Fibroblast of skin of left biceps (primary cell): Measurements from ENCODE around the gene KCNIP3.
"Not testable (repeated sequence)": the region's sequence is repeated elsewhere in the genome, so short reads cannot be mapped to it uniquely, and the experiment has no call there.

ENCODE experiments used
- DNase-seq, 2 experiments: peaks; one replicate each; pipeline ENCODE4 v3.0.0-alpha.2; 2013; ENCODE audit warnings: low read depth in 2 of 2

KCNIP3 gene

DNA sequence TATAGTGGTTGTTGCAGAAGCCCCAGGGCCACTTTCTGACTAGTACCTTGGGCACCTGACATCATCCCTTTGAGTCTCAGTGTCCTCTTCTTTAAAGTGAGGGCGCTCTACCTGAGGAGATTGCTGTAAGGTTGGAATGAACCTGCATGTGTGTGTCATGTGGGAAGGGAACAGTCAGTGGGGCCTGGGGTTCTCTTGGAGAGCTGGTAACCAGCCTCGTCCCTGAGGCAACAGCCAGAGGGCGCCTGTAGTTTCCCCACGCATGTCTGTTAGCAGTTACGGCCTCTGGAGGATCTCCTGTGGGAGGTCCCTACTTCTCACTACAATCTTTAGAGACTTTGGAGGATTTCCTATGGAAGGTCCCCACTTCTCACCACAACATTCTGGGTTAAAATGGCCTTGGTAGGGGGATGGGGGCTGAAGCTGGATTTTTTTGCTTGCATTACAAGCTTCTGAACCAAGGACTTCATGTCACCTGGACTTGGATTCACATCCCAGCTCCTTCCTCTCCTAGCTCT is 106.1 kb downstream of the KCNIP3 start:
- DNase-seq: not testable (repeated sequence)

DNA sequence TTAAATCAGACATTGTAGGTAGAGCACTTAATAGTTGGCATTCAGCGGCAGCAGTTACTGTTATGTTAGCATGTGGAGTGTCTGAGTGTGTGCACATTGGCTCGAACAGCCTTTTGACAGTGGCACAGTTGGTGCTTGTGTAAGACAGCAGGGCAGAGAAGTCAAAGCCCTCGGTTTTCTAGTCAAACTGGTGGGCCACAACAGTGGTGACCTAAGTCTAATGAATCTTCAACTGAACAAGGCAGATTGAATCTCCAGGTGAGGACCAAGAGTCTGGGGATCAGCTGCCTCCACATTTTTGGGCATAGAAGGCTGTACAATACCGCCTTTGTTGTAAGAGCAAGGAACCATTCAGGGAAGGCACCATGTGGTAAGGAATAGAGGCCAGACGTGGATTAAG is 106.7 kb downstream of the KCNIP3 start:
- DNase-seq: not testable (repeated sequence)

DNA sequence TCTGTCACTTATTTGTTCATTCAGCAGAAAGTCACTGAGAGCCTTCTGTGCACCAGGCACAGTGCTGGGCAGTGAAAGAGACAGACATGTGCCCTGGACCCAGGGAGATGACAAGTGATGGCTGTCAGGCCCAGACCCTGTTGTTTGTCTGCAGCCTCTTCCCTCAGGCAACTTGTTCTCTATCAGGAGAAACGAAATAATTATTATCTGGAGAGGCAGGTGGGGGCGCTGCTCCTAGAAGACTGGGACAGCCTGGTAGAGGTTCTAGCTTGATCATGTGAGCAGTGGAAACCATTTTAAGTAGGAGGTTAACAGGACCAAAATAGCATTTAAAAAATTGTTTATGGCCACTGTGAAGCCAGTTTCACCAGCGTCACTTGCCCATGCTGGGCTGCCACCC is 107.5 kb downstream of the KCNIP3 start:
- DNase-seq: not testable (repeated sequence)

DNA sequence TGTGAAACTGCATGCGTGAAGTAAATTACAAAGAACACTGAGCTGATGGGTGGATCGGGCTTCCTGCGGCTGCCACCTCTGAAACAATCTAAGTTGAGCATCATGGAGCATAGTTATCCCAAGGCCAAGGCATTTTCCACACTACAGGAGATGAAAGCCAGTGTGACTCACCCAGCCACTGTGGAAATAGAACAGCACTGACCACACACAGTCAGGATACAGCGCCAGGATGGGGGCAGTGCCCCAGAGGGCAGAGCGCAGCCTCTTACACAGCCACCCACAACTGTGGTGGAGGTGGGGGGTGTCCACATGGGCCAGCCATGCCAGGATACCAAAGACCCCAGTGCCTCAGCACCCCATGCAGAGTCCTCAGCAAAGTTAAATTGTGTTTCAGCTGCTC is 114.1 kb downstream of the KCNIP3 start:
- not testable (repeated sequence) for DNase-seq

DNA sequence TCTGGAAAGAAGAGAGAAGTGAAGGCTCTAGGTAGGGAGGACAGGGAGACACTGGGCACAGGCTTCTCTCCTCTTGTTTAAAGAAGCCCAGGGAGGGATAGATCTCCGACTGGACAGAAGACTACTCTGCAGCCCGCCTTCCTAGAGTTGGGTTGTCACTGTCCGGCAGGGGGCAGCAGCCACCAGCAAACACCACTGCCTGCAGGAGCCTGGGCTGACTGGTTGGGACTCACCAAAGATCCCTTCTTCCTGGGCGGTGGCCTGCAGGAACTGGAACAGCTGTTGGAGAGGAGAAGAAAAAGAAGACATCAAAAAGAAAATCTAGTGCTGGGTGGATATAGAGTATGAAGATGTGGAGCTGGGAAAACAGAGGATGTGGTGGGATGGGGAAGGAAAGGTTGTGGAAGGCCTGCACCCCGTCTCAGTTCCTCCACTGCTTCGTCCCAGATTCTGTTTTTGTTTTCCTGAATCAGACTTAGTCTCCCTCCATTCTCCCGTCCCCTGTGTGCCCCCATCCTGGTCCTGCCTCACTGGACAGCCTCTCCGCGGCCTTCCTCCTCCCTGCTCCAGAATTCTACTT is 117.0 kb downstream of the KCNIP3 start:
- peak; percentile 33 for DNase-seq

DNA sequence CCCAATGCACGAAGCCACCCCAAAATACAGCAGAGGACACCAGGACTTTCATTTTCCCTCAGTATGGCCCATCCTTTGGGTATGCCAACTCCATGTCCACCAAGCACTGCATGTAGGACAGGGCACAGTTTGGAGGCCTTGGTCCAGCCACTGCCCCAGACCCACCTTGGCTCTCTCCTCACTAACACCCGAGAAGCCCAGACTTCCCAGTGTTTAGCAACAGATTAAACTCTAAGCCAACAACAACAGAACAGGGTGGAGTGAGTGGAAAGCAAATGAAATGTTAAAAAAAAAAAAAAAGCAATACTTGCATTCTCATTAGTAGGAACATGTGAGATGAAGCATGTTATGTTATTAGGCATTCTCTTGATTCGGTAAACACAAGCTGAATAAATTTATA is 118.0 kb downstream of the KCNIP3 start:
- DNase-seq: not testable (repeated sequence)

DNA sequence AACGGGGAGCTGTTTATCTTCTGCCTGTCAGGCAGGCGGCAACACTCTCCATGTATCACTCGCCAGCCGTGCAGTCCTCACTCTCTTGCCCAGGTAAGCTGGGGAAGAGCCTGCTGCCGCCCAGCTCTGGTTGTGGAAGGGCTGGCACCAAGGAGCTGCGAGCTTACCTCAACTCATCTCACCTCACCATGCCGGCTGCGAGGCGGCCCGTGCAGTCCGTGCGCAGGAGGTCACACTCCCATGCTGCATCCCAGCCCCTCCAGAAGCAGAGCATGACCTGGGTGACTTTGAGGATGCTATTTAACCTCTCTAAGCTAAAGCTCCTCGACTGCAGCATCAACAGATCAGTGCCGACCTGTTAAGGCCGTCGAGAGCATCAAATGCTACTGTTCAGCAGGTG is 118.4 kb downstream of the KCNIP3 start:
- DNase-seq: not testable (repeated sequence)

DNA sequence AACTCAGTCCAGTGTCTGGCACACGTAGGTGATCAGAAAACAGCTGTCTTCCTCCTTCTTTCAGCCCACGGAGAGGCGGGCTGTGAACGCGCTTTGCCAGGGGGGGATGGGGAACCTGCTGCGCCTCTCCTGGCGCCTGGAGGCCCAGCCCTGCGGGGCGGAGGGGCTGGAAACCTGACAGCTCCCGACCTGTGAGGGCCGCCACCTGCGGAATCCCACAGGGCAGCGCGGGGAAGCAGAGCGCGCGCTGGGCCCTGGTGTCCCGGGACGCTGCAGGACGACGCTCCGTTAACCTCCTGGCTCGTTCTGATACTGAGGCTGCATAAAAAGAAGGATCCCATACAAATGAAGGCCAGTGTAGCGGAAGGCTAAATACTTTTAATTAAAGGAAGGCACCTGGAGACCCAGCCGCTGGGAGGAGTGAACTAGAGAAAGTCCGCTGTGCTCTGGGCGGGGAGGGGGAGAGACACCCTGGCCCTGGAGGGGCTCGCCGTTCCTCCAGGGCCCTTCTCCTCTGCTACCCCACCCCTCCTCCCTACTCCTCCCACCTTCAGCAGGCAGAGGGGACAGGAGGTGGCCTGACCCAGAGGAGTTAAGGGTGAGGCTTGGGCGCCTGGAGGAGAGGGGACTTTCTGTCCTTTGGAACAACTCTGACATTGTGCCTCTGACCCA is 130.2 kb downstream of the KCNIP3 start:
- not testable (repeated sequence) for DNase-seq

DNA sequence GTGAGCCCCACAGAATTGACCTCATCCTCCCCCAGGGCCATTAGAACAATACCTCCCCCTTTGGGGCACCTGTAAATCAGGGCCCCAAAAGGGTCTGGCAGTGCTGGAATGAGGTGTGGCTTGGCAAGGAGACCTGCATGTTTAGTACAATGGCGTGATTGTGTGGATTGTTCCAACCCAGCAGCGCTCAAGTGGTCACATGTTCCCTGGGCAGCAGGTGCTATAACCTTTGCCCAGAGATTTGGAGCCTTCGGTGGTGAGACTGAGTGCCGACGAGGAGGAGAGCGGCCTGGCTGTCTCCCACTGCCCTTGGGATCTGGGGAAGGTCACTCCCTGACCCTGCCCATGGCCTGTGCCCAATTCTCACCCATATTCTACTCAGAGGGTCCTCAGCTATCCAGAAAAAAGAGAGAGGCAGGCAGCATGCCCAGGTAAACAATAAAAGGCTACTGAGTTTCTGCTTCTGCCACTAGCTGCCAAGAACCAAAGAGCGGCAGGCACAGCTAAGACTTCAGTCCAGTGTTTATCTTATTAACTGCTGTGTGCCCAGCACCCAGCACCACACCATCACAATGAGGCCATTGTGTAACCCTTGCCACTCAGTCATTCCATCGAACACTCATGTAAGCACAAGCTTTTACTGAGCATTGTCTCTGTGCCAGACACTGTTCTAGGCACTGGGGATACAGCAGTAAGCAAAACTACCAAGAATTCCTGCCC is 132.8 kb downstream of the KCNIP3 start:
- not testable (repeated sequence) for DNase-seq

DNA sequence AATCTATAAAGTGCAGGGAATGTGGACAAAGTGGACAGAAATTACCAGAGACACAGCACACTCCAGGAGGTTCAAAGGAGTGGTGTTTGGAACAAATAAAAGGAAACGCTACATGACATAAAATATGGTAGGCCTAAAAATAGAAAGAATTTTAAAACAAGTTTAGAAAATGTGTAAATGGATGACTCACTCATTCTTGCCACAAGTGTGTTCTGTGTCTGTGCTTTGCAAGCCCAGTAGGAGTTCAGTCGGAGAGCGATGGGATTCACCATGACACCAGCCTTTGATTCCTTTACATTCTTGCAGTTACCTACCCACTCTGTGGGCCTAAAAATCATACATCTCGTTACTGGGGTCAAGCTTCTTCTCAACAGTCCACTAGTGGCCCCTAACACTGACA is 136.2 kb downstream of the KCNIP3 start:
- not testable (repeated sequence) for DNase-seq

DNA sequence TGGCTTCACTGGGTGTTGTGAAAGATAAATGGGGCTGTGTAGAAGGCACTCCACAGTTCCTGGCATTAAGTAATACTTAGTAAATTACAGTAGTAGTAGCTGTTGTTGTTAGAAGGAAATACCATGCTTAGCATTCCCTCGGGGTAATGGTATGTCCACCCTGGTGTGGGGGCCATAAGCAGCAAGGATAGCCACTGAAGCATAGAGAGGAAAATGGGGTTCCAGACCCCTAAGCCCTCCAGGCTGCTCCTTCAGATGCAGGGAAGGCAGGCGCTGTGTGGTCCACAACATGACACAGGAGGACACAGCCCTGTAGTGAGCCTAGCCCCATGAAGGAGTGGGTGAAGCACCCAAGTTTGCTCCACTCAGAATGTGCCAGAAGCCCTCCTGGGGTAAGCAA is 136.8 kb downstream of the KCNIP3 start:
- DNase-seq: not testable (repeated sequence)

DNA sequence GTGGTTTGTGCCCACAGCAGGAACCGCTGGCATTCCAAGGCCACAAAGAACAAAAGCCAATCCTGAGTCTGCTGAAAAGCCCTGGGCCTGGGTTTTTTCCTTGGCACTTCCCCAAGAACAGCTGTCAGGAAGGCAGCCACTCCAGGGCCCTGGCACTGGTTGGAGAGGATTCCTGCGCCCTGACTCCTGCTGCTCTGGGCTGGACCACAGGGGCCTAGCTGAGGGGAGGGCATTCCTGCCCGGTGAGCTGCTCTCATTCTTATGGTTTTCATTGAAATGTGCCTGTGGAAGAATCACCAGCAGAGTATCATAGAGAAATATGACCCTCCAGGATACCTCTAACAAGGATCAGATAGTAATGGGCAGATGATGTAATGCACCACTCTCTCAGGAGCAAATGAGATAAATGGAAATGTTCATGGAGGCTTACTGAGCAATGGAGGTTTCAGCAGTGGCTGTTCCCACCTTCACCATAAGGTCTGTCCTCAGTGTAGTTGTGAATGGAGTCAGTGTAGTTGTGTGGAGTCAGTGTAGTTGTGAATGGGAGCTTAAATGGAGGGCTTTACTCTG is 137.4 kb downstream of the KCNIP3 start:
- DNase-seq: peak; percentile 54

DNA sequence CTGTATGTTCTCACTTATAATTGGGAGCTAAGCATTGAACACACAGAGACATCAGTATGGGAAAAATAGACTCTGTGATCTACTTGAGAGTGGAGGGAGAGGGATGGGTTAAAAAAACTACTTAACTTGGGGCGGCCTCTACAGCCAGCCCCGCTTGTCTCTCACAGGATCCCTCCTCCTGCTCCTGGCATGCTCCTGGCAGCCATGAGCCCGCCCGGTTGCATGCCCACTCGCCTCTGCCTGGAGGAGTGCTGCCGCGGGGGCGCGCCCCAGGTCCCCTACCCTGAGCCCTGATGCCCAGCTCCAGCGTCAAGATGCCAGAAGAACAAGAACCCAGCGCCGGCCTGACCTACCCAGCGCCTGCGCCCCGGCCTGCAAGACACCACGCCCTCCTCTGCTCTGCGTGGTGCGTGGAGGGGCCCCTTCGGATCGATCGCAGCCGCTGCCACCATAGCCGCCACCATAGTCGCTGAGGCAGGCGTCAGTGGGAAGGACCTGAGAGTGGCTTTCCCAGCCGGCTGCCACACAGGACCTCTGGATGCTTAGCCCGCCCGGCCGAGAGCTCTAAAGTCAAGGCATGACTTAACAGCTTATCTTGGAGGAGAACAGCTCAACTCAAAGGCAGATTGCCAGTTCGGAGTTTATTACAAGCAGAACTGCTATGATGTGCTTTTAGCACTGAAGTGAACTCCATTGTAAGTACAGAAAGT is 138.2 kb downstream of the KCNIP3 start:
- not testable (repeated sequence) for DNase-seq
